ENCODE results near the gene ATAD2B.

The ATAD2B gene

DNA sequence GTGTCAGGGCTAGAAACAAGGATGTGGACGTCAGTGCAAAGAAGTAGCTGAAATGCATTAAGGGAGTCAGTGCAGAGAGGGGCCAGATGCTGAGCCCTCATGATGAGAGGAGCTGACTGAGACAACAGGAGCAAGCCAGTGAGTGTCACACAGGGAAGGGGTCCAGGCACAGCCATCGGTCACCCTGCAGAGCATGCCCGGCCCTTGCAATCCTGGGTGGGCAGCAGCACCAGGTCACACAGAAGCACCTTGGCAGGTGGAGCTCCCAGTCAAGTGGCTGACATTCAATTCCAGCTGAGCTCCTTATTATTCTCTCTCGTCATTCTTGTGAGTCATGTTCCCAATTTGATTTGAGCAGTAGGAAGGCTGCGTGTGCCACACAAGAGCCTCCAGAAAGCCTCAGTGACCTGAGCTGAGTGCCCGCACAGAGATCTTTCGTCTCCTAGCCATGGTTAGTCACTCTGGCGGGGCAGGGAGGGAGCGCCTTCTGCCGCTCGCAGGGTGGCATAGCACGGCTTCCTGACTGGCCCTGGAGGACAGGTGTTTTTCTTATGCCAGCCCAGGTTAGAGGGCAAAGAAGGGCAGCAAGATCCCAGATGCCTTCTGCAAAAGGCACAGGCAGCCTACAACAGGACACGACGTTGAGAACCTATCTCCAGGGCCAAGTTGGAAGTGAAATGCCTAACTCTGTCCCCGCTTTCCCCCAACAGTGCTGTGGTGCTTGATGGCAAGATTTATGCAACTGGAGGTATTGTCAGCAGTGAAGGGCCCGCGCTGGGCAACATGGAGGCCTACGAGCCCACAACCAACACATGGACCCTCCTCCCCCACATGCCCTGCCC, 220.9 kb downstream of the ATAD2B start:
- no peak for DNase-seq (ENCODE audit: low spot score)
- WGBS, 2 donors (ENCODE audit: extremely low coverage in 2 of 2, insufficient read length in 2 of 2, insufficient replicate concordance in 1 of 2) = no CpG with 5 or more reads among the region's 18 CpGs

DNA sequence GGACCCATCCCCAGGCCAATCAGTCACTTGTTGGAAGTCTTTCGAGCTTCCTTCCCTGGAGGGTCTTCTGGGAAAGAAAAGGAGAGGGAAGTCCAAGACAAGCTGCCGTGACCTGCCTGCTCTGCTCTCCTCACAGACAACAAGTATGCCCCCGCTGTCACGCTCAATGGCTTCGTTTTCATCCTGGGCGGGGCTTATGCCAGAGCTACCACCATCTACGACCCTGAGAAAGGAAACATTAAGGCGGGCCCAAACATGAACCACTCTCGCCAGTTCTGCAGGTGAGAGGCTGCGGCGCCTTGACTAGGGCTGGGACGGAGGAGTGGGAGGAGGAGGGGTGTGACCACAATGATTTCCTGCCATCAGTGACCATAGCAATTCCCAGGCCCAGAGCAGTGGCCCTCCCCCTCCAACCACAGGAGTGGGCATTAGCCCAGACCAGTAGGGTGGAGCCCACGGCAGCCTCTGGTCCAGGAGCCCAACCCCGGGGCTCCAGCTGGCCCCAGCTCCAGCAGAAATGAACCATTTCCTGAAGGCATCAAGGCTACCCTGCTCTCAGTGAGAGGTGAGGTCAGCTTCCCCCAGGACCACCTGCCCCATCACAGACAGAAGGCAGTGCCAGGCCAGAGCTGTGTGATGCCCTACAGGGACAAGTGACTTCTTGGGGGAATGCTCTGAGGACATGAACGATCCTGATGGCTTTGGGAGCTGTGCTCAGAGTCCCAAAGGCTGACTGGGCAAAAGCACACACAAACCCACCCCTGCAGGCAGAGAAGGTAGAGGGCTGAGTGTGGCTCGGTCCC, 223.1 kb downstream of the ATAD2B start:
- Histone ChIP-seq H2BK5ac (ENCODE audit: low read length) (peak overlapping the region; percentile 35), H3K4me3 (ENCODE audit: low read length in 2 of 2) (no peak overlapping the region), H3K27me3 (ENCODE audit: control insufficient read depth in 3 of 3, insufficient read depth in 3 of 3, low read depth in 1 of 3, low read length in 3 of 3) (no peaks in the 10 kb centered on the region), H2BK120ac (ENCODE audit: low read depth, low read length) (no peak overlapping the region), H3K27ac (replicated peaks; ENCODE audit: low read length) (no peak overlapping the region), H3K9me3 (replicated peaks in 1 of 2; ENCODE audit: control insufficient read depth in 2 of 2, insufficient read depth in 1 of 2, low read depth in 1 of 2, low read length in 2 of 2) (peaks cover 6 to 19% of the 10 kb centered on the region in 2 donors), H3K23ac (ENCODE audit: low read depth, low read length, poor library complexity) (peak overlapping the region; percentile 70), H3K4ac (ENCODE audit: low read length) (no peak overlapping the region), H4K91ac (ENCODE audit: low read depth, low read length, poor library complexity) (no peak overlapping the region), H3K9ac (ENCODE audit: low read depth, low read length, poor library complexity) (no peak overlapping the region), H3K36me3 (replicated peaks in 1 of 2; ENCODE audit: control insufficient read depth in 2 of 2, insufficient read depth in 2 of 2, low read length in 2 of 2) (peaks cover 2 to 76% of the 10 kb centered on the region in 2 donors), H2BK12ac (ENCODE audit: low read length) (no peak overlapping the region), H3K18ac (ENCODE audit: low read length) (no peak overlapping the region), H3K4me2 (ENCODE audit: insufficient read depth, low read length, poor library complexity, severe bottlenecking) (no peak overlapping the region), H2AK5ac (ENCODE audit: low read depth, low read length) (no peak overlapping the region), H2BK15ac (ENCODE audit: low read length) (no peak overlapping the region), H4K8ac (ENCODE audit: low read depth, low read length) (no peak overlapping the region), H2AFZ (ENCODE audit: low read length) (no peak overlapping the region), H3K4me1 (ENCODE audit: control insufficient read depth in 2 of 2, insufficient read depth in 1 of 2, low read depth in 1 of 2, low read length in 2 of 2) (no peaks in the 10 kb centered on the region), H3K79me1 (ENCODE audit: low read depth, low read length) (no peaks in the 10 kb centered on the region), H3K14ac (ENCODE audit: low read length) (no peak overlapping the region)
- DNase-seq (ENCODE audit: low spot score) = no peak
- WGBS, 2 donors (ENCODE audit: extremely low coverage in 2 of 2, insufficient read length in 2 of 2, insufficient replicate concordance in 1 of 2) = no CpG with 5 or more reads among the region's 16 CpGs

More for the DNA sequence above, 220.9 kb downstream of the ATAD2B start:
- Histone ChIP-seq H3K18ac (ENCODE audit: low read length) (peak overlapping the region; percentile 11), H3K27ac (replicated peaks; ENCODE audit: low read length) (no peak overlapping the region), H4K91ac (ENCODE audit: low read depth, low read length, poor library complexity) (no peak overlapping the region), H2BK120ac (ENCODE audit: low read depth, low read length) (no peak overlapping the region), H2BK15ac (ENCODE audit: low read length) (no peak overlapping the region), H2AFZ (ENCODE audit: low read length) (no peak overlapping the region), H3K36me3 (replicated peaks in 1 of 2; ENCODE audit: control insufficient read depth in 2 of 2, insufficient read depth in 2 of 2, low read length in 2 of 2) (peaks cover 0 to 64% of the 10 kb centered on the region in 2 donors), H3K4me2 (ENCODE audit: insufficient read depth, low read length, poor library complexity, severe bottlenecking) (no peak overlapping the region), H2AK5ac (ENCODE audit: low read depth, low read length) (no peak overlapping the region), H3K27me3 (ENCODE audit: control insufficient read depth in 3 of 3, insufficient read depth in 3 of 3, low read depth in 1 of 3, low read length in 3 of 3) (no peaks in the 10 kb centered on the region), H3K23ac (ENCODE audit: low read depth, low read length, poor library complexity) (no peak overlapping the region), H3K4me3 (ENCODE audit: low read length in 2 of 2) (no peak overlapping the region), H3K4me1 (ENCODE audit: control insufficient read depth in 2 of 2, insufficient read depth in 1 of 2, low read depth in 1 of 2, low read length in 2 of 2) (no peaks in the 10 kb centered on the region), H3K9ac (ENCODE audit: low read depth, low read length, poor library complexity) (no peak overlapping the region), H2BK5ac (ENCODE audit: low read length) (no peak overlapping the region), H2BK12ac (ENCODE audit: low read length) (no peak overlapping the region), H3K79me1 (ENCODE audit: low read depth, low read length) (no peaks in the 10 kb centered on the region), H3K9me3 (replicated peaks in 1 of 2; ENCODE audit: control insufficient read depth in 2 of 2, insufficient read depth in 1 of 2, low read depth in 1 of 2, low read length in 2 of 2) (peaks cover 0 to 4% of the 10 kb centered on the region in 2 donors), H4K8ac (ENCODE audit: low read depth, low read length) (no peak overlapping the region), H3K4ac (ENCODE audit: low read length) (no peak overlapping the region), H3K14ac (ENCODE audit: low read length) (no peak overlapping the region)

DNA sequence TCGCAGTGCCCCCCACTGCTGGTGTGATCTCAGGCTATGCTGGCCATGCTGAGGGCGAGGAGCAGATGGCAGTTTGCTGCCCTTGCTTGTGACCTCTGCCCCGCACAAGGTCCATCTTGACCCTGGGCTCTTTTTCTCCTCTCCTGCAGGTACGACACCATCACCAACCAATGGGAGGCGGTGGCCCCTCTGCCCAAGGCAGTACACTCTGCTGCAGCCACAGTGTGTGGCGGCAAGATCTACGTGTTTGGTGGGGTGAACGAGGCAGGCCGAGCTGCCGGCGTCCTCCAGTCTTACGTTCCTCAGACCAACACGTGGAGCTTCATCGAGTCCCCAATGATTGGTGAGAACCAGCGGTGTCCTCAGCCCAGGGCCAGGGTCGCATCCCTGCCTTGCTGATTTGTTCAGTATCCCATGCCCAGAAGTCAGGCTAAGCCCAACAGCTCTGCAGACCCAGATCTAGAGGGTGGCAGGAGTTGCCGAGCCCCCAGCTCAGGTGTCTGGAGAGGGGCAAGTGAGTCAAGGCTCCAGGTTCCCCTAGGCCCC, 223.8 kb downstream of the ATAD2B start:
- no peak overlapping the region for H3K27ac ChIP-seq (replicated peaks; ENCODE audit: low read length)
- no peak overlapping the region for H2AK5ac ChIP-seq (ENCODE audit: low read depth, low read length)
- H2BK15ac ChIP-seq (ENCODE audit: low read length) = no peak overlapping the region
- WGBS, 2 donors (ENCODE audit: extremely low coverage in 2 of 2, insufficient read length in 2 of 2, insufficient replicate concordance in 1 of 2) = no CpG with 5 or more reads among the region's 17 CpGs
- no peaks in the 10 kb centered on the region for H3K27me3 ChIP-seq (ENCODE audit: control insufficient read depth in 3 of 3, insufficient read depth in 3 of 3, low read depth in 1 of 3, low read length in 3 of 3)
- H3K36me3 ChIP-seq (replicated peaks in 1 of 2; ENCODE audit: control insufficient read depth in 2 of 2, insufficient read depth in 2 of 2, low read length in 2 of 2) = peaks cover 2 to 76% of the 10 kb centered on the region in 2 donors
- no peaks in the 10 kb centered on the region for H3K79me1 ChIP-seq (ENCODE audit: low read depth, low read length)
- H4K8ac ChIP-seq (ENCODE audit: low read depth, low read length) = no peak overlapping the region
- H3K4ac ChIP-seq (ENCODE audit: low read length) = peak overlapping the region; percentile 79
- H2BK120ac ChIP-seq (ENCODE audit: low read depth, low read length) = no peak overlapping the region
- H3K4me2 ChIP-seq (ENCODE audit: insufficient read depth, low read length, poor library complexity, severe bottlenecking) = no peak overlapping the region
- H3K4me1 ChIP-seq (ENCODE audit: control insufficient read depth in 2 of 2, insufficient read depth in 1 of 2, low read depth in 1 of 2, low read length in 2 of 2) = no peaks in the 10 kb centered on the region
- no peak overlapping the region for H3K14ac ChIP-seq (ENCODE audit: low read length)
- H3K18ac ChIP-seq (ENCODE audit: low read length) = peak overlapping the region; percentile 68
- no peak overlapping the region for H3K9ac ChIP-seq (ENCODE audit: low read depth, low read length, poor library complexity)
- H3K23ac ChIP-seq (ENCODE audit: low read depth, low read length, poor library complexity) = no peak overlapping the region
- H4K91ac ChIP-seq (ENCODE audit: low read depth, low read length, poor library complexity) = peak overlapping the region; percentile 54
- H2BK5ac ChIP-seq (ENCODE audit: low read length) = peak overlapping the region; percentile 35
- DNase-seq (ENCODE audit: low spot score) = no peak
- no peak overlapping the region for H3K4me3 ChIP-seq (ENCODE audit: low read length in 2 of 2)
- H2BK12ac ChIP-seq (ENCODE audit: low read length) = peak overlapping the region; percentile 44
- H2AFZ ChIP-seq (ENCODE audit: low read length) = no peak overlapping the region
- H3K9me3 ChIP-seq (replicated peaks in 1 of 2; ENCODE audit: control insufficient read depth in 2 of 2, insufficient read depth in 1 of 2, low read depth in 1 of 2, low read length in 2 of 2) = peaks cover 6 to 19% of the 10 kb centered on the region in 2 donors

DNA sequence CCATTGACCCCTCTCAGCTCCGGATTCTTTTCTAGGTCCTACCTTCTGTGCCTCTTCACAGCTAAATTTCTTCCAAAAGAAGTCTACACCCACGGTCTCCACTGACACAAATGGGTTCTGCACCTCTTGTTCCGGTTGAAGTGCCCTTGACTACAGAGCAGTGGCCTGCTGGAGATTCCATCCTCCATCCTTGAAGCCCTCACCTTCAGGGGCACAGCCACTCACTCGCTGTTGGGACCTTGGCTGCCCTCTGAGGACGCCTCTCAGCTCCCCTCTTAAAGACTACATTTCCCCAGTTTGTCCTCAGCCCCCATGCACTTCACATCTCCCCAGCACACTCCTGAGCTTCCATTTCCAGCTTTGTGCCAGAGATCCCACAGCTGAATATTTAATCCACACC, 226.3 kb downstream of the ATAD2B start:
- no peak overlapping the region for H3K9ac ChIP-seq (ENCODE audit: low read depth, low read length, poor library complexity)
- no peaks in the 10 kb centered on the region for H3K4me1 ChIP-seq (ENCODE audit: control insufficient read depth in 2 of 2, insufficient read depth in 1 of 2, low read depth in 1 of 2, low read length in 2 of 2)
- DNase-seq (ENCODE audit: low spot score) = no peak
- no peak overlapping the region for H4K8ac ChIP-seq (ENCODE audit: low read depth, low read length)
- H2AK5ac ChIP-seq (ENCODE audit: low read depth, low read length) = no peak overlapping the region
- no peak overlapping the region for H3K14ac ChIP-seq (ENCODE audit: low read length)
- no peak overlapping the region for H3K4ac ChIP-seq (ENCODE audit: low read length)
- no peak overlapping the region for H3K4me3 ChIP-seq (ENCODE audit: low read length in 2 of 2)
- H3K27me3 ChIP-seq (ENCODE audit: control insufficient read depth in 3 of 3, insufficient read depth in 3 of 3, low read depth in 1 of 3, low read length in 3 of 3) = no peaks in the 10 kb centered on the region
- no peak overlapping the region for H3K4me2 ChIP-seq (ENCODE audit: insufficient read depth, low read length, poor library complexity, severe bottlenecking)
- no peak overlapping the region for H3K27ac ChIP-seq (replicated peaks; ENCODE audit: low read length)
- peaks cover 4 to 68% of the 10 kb centered on the region in 2 donors for H3K36me3 ChIP-seq (replicated peaks in 1 of 2; ENCODE audit: control insufficient read depth in 2 of 2, insufficient read depth in 2 of 2, low read length in 2 of 2)
- no peak overlapping the region for H3K23ac ChIP-seq (ENCODE audit: low read depth, low read length, poor library complexity)
- H3K18ac ChIP-seq (ENCODE audit: low read length) = no peak overlapping the region
- H2BK120ac ChIP-seq (ENCODE audit: low read depth, low read length) = no peak overlapping the region
- H2BK5ac ChIP-seq (ENCODE audit: low read length) = no peak overlapping the region
- no CpG with 5 or more reads among the region's 5 CpGs for WGBS, 2 donors (ENCODE audit: extremely low coverage in 2 of 2, insufficient read length in 2 of 2, insufficient replicate concordance in 1 of 2)
- H2BK15ac ChIP-seq (ENCODE audit: low read length) = no peak overlapping the region
- no peak overlapping the region for H2AFZ ChIP-seq (ENCODE audit: low read length)
- no peaks in the 10 kb centered on the region for H3K79me1 ChIP-seq (ENCODE audit: low read depth, low read length)
- H3K9me3 ChIP-seq (replicated peaks in 1 of 2; ENCODE audit: control insufficient read depth in 2 of 2, insufficient read depth in 1 of 2, low read depth in 1 of 2, low read length in 2 of 2) = peaks cover 2 to 19% of the 10 kb centered on the region in 2 donors
- no peak overlapping the region for H2BK12ac ChIP-seq (ENCODE audit: low read length)
- H4K91ac ChIP-seq (ENCODE audit: low read depth, low read length, poor library complexity) = no peak overlapping the region

Measured in neuronal stem cell (in vitro differentiated cells).